Measurements from ENCODE around the gene MAU2. TPM values are rescaled to one million over a fixed set of nuclear protein-coding genes. Genes with fewer than 3 reads are reported as not detected.

MAU2 gene
- total and polyA plus RNA-seq, 2 of the 8 experiments (the other 6 are each of a cell fraction or from before 2014, with no cell fraction given): 32.0 to 40.8 TPM

GRCh38 chr19:19402656-19403372 is 82.2 kb downstream of the MAU2 start:
- Histone ChIP-seq H3K27ac (ENCODE audit: low read depth, low read length) (no peak overlapping the region), H2BK12ac (ENCODE audit: low read depth, low read length) (no peak overlapping the region), H3K23ac (ENCODE audit: insufficient read length) (no peak overlapping the region), H3K4me1 (replicated peaks in 1 of 4; ENCODE audit: control insufficient read depth in 3 of 4, insufficient read depth in 4 of 4, low read length in 3 of 4) (peaks cover 3 to 11% (median 10%) of the 10 kb centered on the region in 4 experiments; a peak in 6 of 7 replicates), H3K4me3 (ENCODE audit: extremely low read depth in 1 of 4, insufficient read depth in 2 of 4, low read depth in 3 of 4, low read length in 4 of 4) (no peak overlapping the region), H3K4me2 (ENCODE audit: insufficient read depth in 1 of 2, low read depth in 2 of 2, low read length in 2 of 2) (no peak overlapping the region), H3K56ac (replicated peaks; ENCODE audit: insufficient read length, low read depth, low read length) (no peak overlapping the region), H4K20me1 (replicated peaks in 1 of 2; ENCODE audit: control insufficient read depth in 1 of 2, insufficient read depth in 2 of 2, low read length in 2 of 2) (peaks cover 13 to 16% of the 10 kb centered on the region in 2 experiments), H2BK5ac (ENCODE audit: low read depth, low read length) (no peak overlapping the region), H2BK20ac (ENCODE audit: low read length) (no peak overlapping the region), H4K91ac (replicated peaks; ENCODE audit: insufficient read length, low read length) (no peak overlapping the region), H3K79me1 (ENCODE audit: low read depth, low read length) (peaks cover 6% of the 10 kb centered on the region; the same call in 1 of the 2 replicates), H2AFZ (ENCODE audit: low read length) (no peak overlapping the region), H3K9ac (replicated peaks in 1 of 4; ENCODE audit: extremely low read depth in 1 of 4, low read depth in 3 of 4, low read length in 3 of 4) (no peak overlapping the region), H3K14ac (ENCODE audit: insufficient read length) (no peak overlapping the region), H3K23me2 (ENCODE audit: low read depth, low read length) (peaks cover 7% of the 10 kb centered on the region), H3K4ac (replicated peaks; ENCODE audit: insufficient read length, low read depth, low read length) (no peak overlapping the region), H4K8ac (ENCODE audit: extremely low read depth, insufficient read depth, low read length) (no peak overlapping the region), H2BK15ac (ENCODE audit: low read length) (no peak overlapping the region), H3K79me2 (ENCODE audit: control insufficient read depth in 1 of 2, insufficient read depth in 2 of 2, low read length in 2 of 2) (peaks cover 14 to 22% of the 10 kb centered on the region in 2 experiments), H2AK5ac (ENCODE audit: low read depth, low read length) (no peak overlapping the region), H3K36me3 (ENCODE audit: control insufficient read depth in 2 of 4, insufficient read depth in 4 of 4, low read length in 3 of 4) (no peaks in the 10 kb centered on the region), H3K18ac (ENCODE audit: extremely low read depth, low read length) (no peak overlapping the region), H4K5ac (ENCODE audit: insufficient read length, low read depth, low read length) (no peak overlapping the region), H3K27me3 (replicated peaks in 1 of 4; ENCODE audit: control insufficient read depth in 3 of 4, extremely low read depth in 1 of 4, insufficient read depth in 3 of 4, low read length in 3 of 4) (no peaks in the 10 kb centered on the region), H2BK120ac (replicated peaks; ENCODE audit: low read depth, low read length) (no peak overlapping the region), H3K9me3 (ENCODE audit: insufficient read depth in 2 of 2, low read depth in 1 of 2, low read length in 1 of 2) (no peaks in the 10 kb centered on the region)
- FAIRE-seq (no peak), DNase-seq (ENCODE audit: low read depth in 1 of 2, low spot score in 2 of 2) (no peak)
- CTCF ChIA-PET (ENCODE audit: partially characterized antibody): interaction anchor here (0.7 to 4.7 kb wide), 7 partner anchors 8 to 87 kb away, joined by 3 to 29 read pairs (median 4); no protein-coding TSS in a partner anchor
- 94% methylated on average over 10 of the region's 11 CpGs; no CpG with 5 or more reads in 1 of the 2 experiments for WGBS, 2 experiments (ENCODE audit: extremely low coverage in 1 of 2, insufficient coverage in 1 of 2, insufficient read length in 1 of 2, insufficient replicate concordance in 2 of 2, low coverage in 1 of 2, low lambda C conversion rate in 2 of 2, missing lambda C conversion rate in 1 of 2)
- TF ChIP-seq SRF (IDR thresholded peaks at IDR 0.05; ENCODE audit: low read depth, low read length) (no peak), RAD21 (IDR thresholded peaks at IDR 0.05 in 1 of 2, conservative IDR thresholded peaks at IDR 0.05 in 1 of 2; ENCODE audit: low read depth in 2 of 2, low read length in 2 of 2) (no peak), RNF2 (IDR thresholded peaks at IDR 0.05; ENCODE audit: borderline replicate concordance, low read depth, low read length, missing control alignments, poor library complexity, severe bottlenecking) (no peak), CEBPB (IDR thresholded peaks at IDR 0.05; ENCODE audit: low read depth, low read length) (peak; percentile 31; the same call in 1 of the 2 replicates), CBX8 (IDR thresholded peaks at IDR 0.05; ENCODE audit: borderline replicate concordance, low read depth, low read length) (no peak), TBP (IDR thresholded peaks at IDR 0.05; ENCODE audit: low read depth, low read length) (no peak), E2F6 (IDR thresholded peaks at IDR 0.05) (no peak)
- POLR2A ChIA-PET (ENCODE audit: partially characterized antibody): interaction anchor here (1.1 to 3.2 kb wide), 2 partner anchors 13 to 35 kb away, joined by 4 to 13 read pairs; no protein-coding TSS in a partner anchor
